IMR-90 (cell line): ENCODE measurements around the gene TMEM269. TPM values are rescaled to one million over a fixed set of nuclear protein-coding genes. Genes with fewer than 3 reads are reported as not detected.

Experiments
- ATAC-seq: fragments of 200-7000 bp; cut with Tn5 transposase; 2 replicates; pipeline ENCODE4 v1.9.1; 2020; ENCODE audit warnings: low read depth, mild to moderate bottlenecking, moderate library complexity
- BruUV-seq: library from RNA; stranded (reverse); fragments of 400-500 nt; replicated peaks from 2 replicates; lab custom pipeline; 2021; lab: Mats Ljungman, UMichigan
- CTCF ChIA-PET: fragments of 300-600 bp; formaldehyde crosslinking; extraction: SDS; loops from one replicate; lab custom pipeline; 2021; ENCODE audit warnings: antibody characterized with exemption; lab: Yijun Ruan, JAX
- POLR2A ChIA-PET: fragments of 300-600 bp; sonication (Branson Sonifier 250); formaldehyde crosslinking; loops from one replicate; lab custom pipeline; 2022; ENCODE audit warnings: antibody characterized with exemption; ENCODE audit not compliant: unreplicated experiment; lab: Charles Lee
- DNase-seq: peaks from one replicate; pipeline ENCODE4 v3.0.0; 2013
- H2AFZ ChIP-seq: replicated peaks from 2 replicates; pipeline ENCODE3; 2013; ENCODE audit warnings: low read length, mild to moderate bottlenecking; ENCODE audit not compliant: poor library complexity
- H2AK5ac ChIP-seq: 2 replicates; pipeline ENCODE4 v1.6.1; 2013; ENCODE audit warnings: low read depth, low read length, inconsistent platforms
- H2AK9ac ChIP-seq: replicated peaks from 2 replicates; pipeline ENCODE3; 2013; ENCODE audit warnings: mild to moderate bottlenecking, low read depth, low read length, moderate library complexity; ENCODE audit not compliant: poor library complexity
- H2BK120ac ChIP-seq: 2 replicates; pipeline ENCODE4 v1.6.1; 2013; ENCODE audit warnings: low read depth, low read length, inconsistent platforms
- H2BK15ac ChIP-seq: 3 replicates; pipeline ENCODE4 v1.6.1; 2013; ENCODE audit warnings: low read depth, low read length, inconsistent platforms
- H2BK20ac ChIP-seq: 2 replicates; pipeline ENCODE4 v1.6.1; 2013; ENCODE audit warnings: low read depth, mild to moderate bottlenecking, inconsistent platforms, low read length, moderate library complexity
- H2BK5ac ChIP-seq: 2 replicates; pipeline ENCODE4 v1.6.1; 2013; ENCODE audit warnings: mild to moderate bottlenecking, low read depth, low read length, inconsistent platforms; ENCODE audit not compliant: poor library complexity, severe bottlenecking
- H3K14ac ChIP-seq: replicated peaks from 2 replicates; pipeline ENCODE4 v1.6.1; 2013; ENCODE audit warnings: low read depth, low read length, inconsistent platforms
- H3K18ac ChIP-seq: 2 replicates; pipeline ENCODE4 v1.6.1; 2013; ENCODE audit warnings: low read depth, low read length, control low read depth
- H3K23ac ChIP-seq: 2 replicates; pipeline ENCODE4 v1.6.1; 2013; ENCODE audit warnings: low read depth, low read length, inconsistent platforms
- H3K27ac ChIP-seq: 2 replicates; pipeline ENCODE4 v1.5.1; 2013; ENCODE audit warnings: mild to moderate bottlenecking, control low read depth, low read length; ENCODE audit not compliant: insufficient read depth
- H3K27me3 ChIP-seq: 2 replicates; pipeline ENCODE4 v1.6.1; 2013; ENCODE audit warnings: low read length; ENCODE audit not compliant: control insufficient read depth, insufficient read depth
- H3K36me3 ChIP-seq: 2 replicates; pipeline ENCODE4 v1.6.1; 2013; ENCODE audit warnings: low read length, mixed read lengths; ENCODE audit not compliant: control insufficient read depth, insufficient read depth
- H3K4ac ChIP-seq: 2 replicates; pipeline ENCODE4 v1.6.1; 2013; ENCODE audit warnings: low read depth, low read length, inconsistent platforms
- H3K4me1 ChIP-seq: 2 replicates; pipeline ENCODE4 v1.6.1; 2013; ENCODE audit warnings: low read length, mixed read lengths; ENCODE audit not compliant: control insufficient read depth, insufficient read depth
- H3K4me2 ChIP-seq: 2 replicates; pipeline ENCODE4 v1.6.1; 2013; ENCODE audit warnings: low read depth, mild to moderate bottlenecking, control low read depth, low read length, moderate library complexity
- H3K4me3 ChIP-seq: 2 replicates; pipeline ENCODE4 v1.5.1; 2013; ENCODE audit warnings: low read depth, mild to moderate bottlenecking, control low read depth, low read length, moderate library complexity; ENCODE audit not compliant: insufficient read depth
- H3K56ac ChIP-seq: 2 replicates; pipeline ENCODE4 v1.6.1; 2013; ENCODE audit warnings: low read length, inconsistent platforms; ENCODE audit not compliant: insufficient read depth; ENCODE audit errors: extremely low read depth
- H3K79me1 ChIP-seq, 2 experiments: 2 replicates each; pipeline ENCODE4 v1.6.1; 2013; ENCODE audit warnings: low read length in 2 of 2, inconsistent platforms in 1 of 2, low read depth in 1 of 2
- H3K9ac ChIP-seq: 2 replicates; pipeline ENCODE4 v1.6.1; 2013; ENCODE audit warnings: low read depth, low read length, control low read depth
- H3K9me1 ChIP-seq: 2 replicates; pipeline ENCODE4 v1.6.1; 2013; ENCODE audit warnings: low read length, inconsistent platforms; ENCODE audit not compliant: insufficient read depth
- H3K9me3 ChIP-seq: 2 replicates; pipeline ENCODE4 v1.6.1; 2013; ENCODE audit warnings: low read length; ENCODE audit not compliant: control insufficient read depth, insufficient read depth
- H4K20me1 ChIP-seq: 2 replicates; pipeline ENCODE4 v1.6.1; 2013; ENCODE audit warnings: low read length, inconsistent platforms; ENCODE audit not compliant: insufficient read depth
- H4K5ac ChIP-seq: 2 replicates; pipeline ENCODE4 v1.6.1; 2013; ENCODE audit warnings: mild to moderate bottlenecking, low read depth, low read length, control low read depth
- H4K8ac ChIP-seq, 2 experiments: 2 replicates each; pipeline ENCODE4 v1.6.1; 2013; ENCODE audit warnings: low read depth in 2 of 2, low read length in 2 of 2, control low read depth in 1 of 2, inconsistent platforms in 1 of 2
- H4K91ac ChIP-seq: 2 replicates; pipeline ENCODE4 v1.6.1; 2013; ENCODE audit warnings: low read depth, low read length, inconsistent platforms; ENCODE audit not compliant: insufficient read depth
- BHLHE40 ChIP-seq: fragments of 150-350 bp; IDR thresholded peaks from 2 replicates; pipeline ENCODE4 v1.6.1; 2016; ENCODE audit warnings: mild to moderate bottlenecking, low read depth, low read length
- CEBPB ChIP-seq: IDR thresholded peaks from 2 replicates; pipeline ENCODE4 v1.6.1; 2012; ENCODE audit warnings: low read depth, low read length, improper control_type of control experiment
- CHD1 ChIP-seq: IDR thresholded peaks from 2 replicates; pipeline ENCODE4 v1.6.1; 2012; ENCODE audit warnings: low read depth, low read length, improper control_type of control experiment
- CTCF ChIP-seq: conservative IDR thresholded peaks from 2 replicates; pipeline ENCODE4 v1.5.1; 2012; ENCODE audit warnings: mild to moderate bottlenecking, low read depth, low read length, improper control_type of control experiment
- ELK1 ChIP-seq: fragments of 150-350 bp; IDR thresholded peaks from 2 replicates; pipeline ENCODE4 v1.6.1; 2016; ENCODE audit warnings: low read depth, mild to moderate bottlenecking, low read length, moderate library complexity, borderline replicate concordance
- FOS ChIP-seq: fragments of 150-350 bp; IDR thresholded peaks from 2 replicates; pipeline ENCODE4 v1.6.1; 2016; ENCODE audit warnings: low read depth, low read length
- MAFK ChIP-seq: IDR thresholded peaks from 2 replicates; pipeline ENCODE4 v1.6.1; 2012; ENCODE audit warnings: low read depth, low read length, improper control_type of control experiment
- MAZ ChIP-seq: IDR thresholded peaks from 2 replicates; pipeline ENCODE4 v1.6.1; 2012; ENCODE audit warnings: low read depth, mild to moderate bottlenecking, low read length, improper control_type of control experiment, moderate library complexity, borderline replicate concordance
- MXI1 ChIP-seq: IDR thresholded peaks from 2 replicates; pipeline ENCODE4 v1.6.1; 2012; ENCODE audit warnings: low read depth, mild to moderate bottlenecking, low read length, moderate library complexity, borderline replicate concordance
- NFE2L2 ChIP-seq: fragments of 150-350 bp; IDR thresholded peaks from 2 replicates; pipeline ENCODE4 v1.6.1; 2016; ENCODE audit warnings: low read depth, mild to moderate bottlenecking, low read length
- POLR2A ChIP-seq: IDR thresholded peaks from 2 replicates; pipeline ENCODE4 v1.6.1; 2012; ENCODE audit warnings: mild to moderate bottlenecking, low read depth, low read length
- RAD21 ChIP-seq: IDR thresholded peaks from 2 replicates; pipeline ENCODE4 v1.6.1; 2012; ENCODE audit warnings: low read length, improper control_type of control experiment
- RCOR1 ChIP-seq: IDR thresholded peaks from 2 replicates; pipeline ENCODE4 v1.6.1; 2012; ENCODE audit warnings: mild to moderate bottlenecking, low read length, improper control_type of control experiment; ENCODE audit not compliant: insufficient replicate concordance
- RFX5 ChIP-seq: IDR thresholded peaks from 2 replicates; pipeline ENCODE4 v1.8.0; 2012; ENCODE audit warnings: low read depth, mild to moderate bottlenecking, low read length, moderate library complexity
- SMC3 ChIP-seq: fragments of 150-350 bp; IDR thresholded peaks from 2 replicates; pipeline ENCODE4 v1.6.1; 2016; ENCODE audit warnings: low read depth, mild to moderate bottlenecking, antibody characterized with exemption, low read length, moderate library complexity
- USF2 ChIP-seq: fragments of 150-350 bp; IDR thresholded peaks from 2 replicates; pipeline ENCODE4 v1.6.1; 2017; ENCODE audit warnings: mild to moderate bottlenecking, antibody characterized with exemption, low read length, low read depth
- WGBS, 2 experiments: methylation state at CpG; one replicate each; pipeline versions ENCODE4 v1.1.5 to v1.1.7; 2013; ENCODE audit warnings: missing lambda C conversion rate in 2 of 2; ENCODE audit not compliant: insufficient read length in 1 of 2; ENCODE audit errors: extremely low coverage in 2 of 2; 5-methylcytosine and 5-hydroxymethylcytosine counted together
- dilution Hi-C: fragments of 300-500 bp; cut with HindIII; formaldehyde crosslinking; loops from one replicate; pipeline ENCODE4 v1.14.3; 2018; ENCODE audit warnings: low sequenced_read_pairs; ENCODE audit not compliant: unreplicated experiment
- in situ Hi-C: fragments of 300-500 bp; cut with MboI; formaldehyde crosslinking; loops from 3 replicates; pipeline ENCODE4 v1.14.3; 2019; ENCODE audit warnings: low sequenced_read_pairs, inconsistent platforms, mixed read lengths
- intact Hi-C: fragments of 100-400 bp; cut with micrococcal nuclease; formaldehyde crosslinking; loops from 2 replicates; pipeline ENCODE4 v1.10.0; 2022
- polyA plus RNA-seq, 3 experiments: library from polyadenylated mRNA; depleted of rRNA; stranded (reverse); fragments of >200 nt; gene quantifications; 2 replicates each; pipeline ENCODE4 v1.2.3, GENCODE V29; 2012; ENCODE audit warnings: low replicate concordance in 1 of 3
- total RNA-seq: library from RNA; depleted of rRNA; stranded (reverse); fragments of >200 nt; gene quantifications from 2 replicates; pipeline ENCODE4 v1.2.3, GENCODE V29; 2012

TMEM269 gene
- total and polyA plus RNA-seq, 2 of the 4 experiments (the other 2 are of a cell fraction) = not detected

- no peak overlapping the region; the same call in 1 of the 2 replicates for H3K4me2 ChIP-seq
- H2BK120ac ChIP-seq = no peak overlapping the region
- no peak overlapping the region for H3K23ac ChIP-seq
- intact Hi-C loops (loop anchor here (10.0 kb wide), 1 partner anchor 160 kb away; the partner anchor contains the start of gene YBX1), in situ Hi-C loops (no loop called here), dilution Hi-C loops (no loop called here)
- H3K36me3 ChIP-seq = peaks cover 13% of the 10 kb centered on the region
- CTCF ChIA-PET = interaction anchor here (0.9 kb wide), 1 partner anchor 24 kb away, joined by 3 read pairs; no protein-coding TSS in a partner anchor
- peaks cover 6% of the 10 kb centered on the region for H3K4me1 ChIP-seq
- H4K91ac ChIP-seq = no peak overlapping the region
- H3K79me1 ChIP-seq = peaks cover 17 to 33% of the 10 kb centered on the region in 2 experiments
- no peak overlapping the region for H3K4me3 ChIP-seq
- no peak overlapping the region for H2AK9ac ChIP-seq
- H2AK5ac ChIP-seq = no peak overlapping the region
- H3K18ac ChIP-seq = no peak overlapping the region
- no TSS peak for BruUV-seq
- H4K8ac ChIP-seq = no peak overlapping the region
- no CpG with 5 or more reads among the region's 1 CpG for WGBS, 2 experiments
- no peaks in the 10 kb centered on the region for H3K9me3 ChIP-seq
- H3K56ac ChIP-seq = no peak overlapping the region
- no peak overlapping the region for H3K9ac ChIP-seq
- H3K4ac ChIP-seq = no peak overlapping the region
- no peaks in the 10 kb centered on the region for H4K20me1 ChIP-seq
- H3K14ac ChIP-seq = no peak overlapping the region
- H2BK20ac ChIP-seq = no peak overlapping the region
- H2BK15ac ChIP-seq = no peak overlapping the region
- DNase-seq (no peak), ATAC-seq (no peak)
- POLR2A ChIA-PET = no interaction called here
- H2AFZ ChIP-seq = no peak overlapping the region
- no peak overlapping the region for H4K5ac ChIP-seq
- H3K27ac ChIP-seq = no peak overlapping the region
- H2BK5ac ChIP-seq = peak overlapping the region; percentile 35
- no peaks in the 10 kb centered on the region for H3K27me3 ChIP-seq
- TF ChIP-seq MAZ (no peak), BHLHE40 (no peak), MXI1 (no peak), RAD21 (no peak), RFX5 (no peak), ELK1 (no peak), CTCF (no peak), CEBPB (no peak), RCOR1 (no peak), SMC3 (no peak), USF2 (no peak), NFE2L2 (no peak), POLR2A (no peak), MAFK (no peak), FOS (no peak), CHD1 (no peak)
- peaks cover 15% of the 10 kb centered on the region for H3K9me1 ChIP-seq
Observed at GRCh38 chr1:42845193-42845592, 60.4 kb downstream of the TMEM269 start.
